IMR-90 (cell line): ENCODE results near the gene GMNN. TPM values are rescaled to one million over a fixed set of nuclear protein-coding genes. Genes with fewer than 3 reads are reported as not detected.
"Not testable (repeated sequence)": the region's sequence is repeated elsewhere in the genome, so short reads cannot be mapped to it uniquely, and the experiment has no call there.

Experiments
- ATAC-seq: fragments of 200-7000 bp; cut with Tn5 transposase; 2 replicates; pipeline ENCODE4 v1.9.1; 2020; ENCODE audit warnings: low read depth, mild to moderate bottlenecking, moderate library complexity
- BruUV-seq: library from RNA; stranded (reverse); fragments of 400-500 nt; replicated peaks from 2 replicates; lab custom pipeline; 2021; lab: Mats Ljungman, UMichigan
- CTCF ChIA-PET: fragments of 300-600 bp; formaldehyde crosslinking; extraction: SDS; loops from one replicate; lab custom pipeline; 2021; ENCODE audit warnings: antibody characterized with exemption; lab: Yijun Ruan, JAX
- POLR2A ChIA-PET: fragments of 300-600 bp; sonication (Branson Sonifier 250); formaldehyde crosslinking; loops from one replicate; lab custom pipeline; 2022; ENCODE audit warnings: antibody characterized with exemption; ENCODE audit not compliant: unreplicated experiment; lab: Charles Lee
- DNase-seq: peaks from one replicate; pipeline ENCODE4 v3.0.0; 2013
- H2AFZ ChIP-seq: replicated peaks from 2 replicates; pipeline ENCODE3; 2013; ENCODE audit warnings: low read length, mild to moderate bottlenecking; ENCODE audit not compliant: poor library complexity
- H2AK5ac ChIP-seq: 2 replicates; pipeline ENCODE4 v1.6.1; 2013; ENCODE audit warnings: low read depth, low read length, inconsistent platforms
- H2AK9ac ChIP-seq: replicated peaks from 2 replicates; pipeline ENCODE3; 2013; ENCODE audit warnings: mild to moderate bottlenecking, low read depth, low read length, moderate library complexity; ENCODE audit not compliant: poor library complexity
- H2BK120ac ChIP-seq: 2 replicates; pipeline ENCODE4 v1.6.1; 2013; ENCODE audit warnings: low read depth, low read length, inconsistent platforms
- H2BK15ac ChIP-seq: 3 replicates; pipeline ENCODE4 v1.6.1; 2013; ENCODE audit warnings: low read depth, low read length, inconsistent platforms
- H2BK20ac ChIP-seq: 2 replicates; pipeline ENCODE4 v1.6.1; 2013; ENCODE audit warnings: low read depth, mild to moderate bottlenecking, inconsistent platforms, low read length, moderate library complexity
- H2BK5ac ChIP-seq: 2 replicates; pipeline ENCODE4 v1.6.1; 2013; ENCODE audit warnings: mild to moderate bottlenecking, low read depth, low read length, inconsistent platforms; ENCODE audit not compliant: poor library complexity, severe bottlenecking
- H3K14ac ChIP-seq: replicated peaks from 2 replicates; pipeline ENCODE4 v1.6.1; 2013; ENCODE audit warnings: low read depth, low read length, inconsistent platforms
- H3K18ac ChIP-seq: 2 replicates; pipeline ENCODE4 v1.6.1; 2013; ENCODE audit warnings: low read depth, low read length, control low read depth
- H3K23ac ChIP-seq: 2 replicates; pipeline ENCODE4 v1.6.1; 2013; ENCODE audit warnings: low read depth, low read length, inconsistent platforms
- H3K27ac ChIP-seq: 2 replicates; pipeline ENCODE4 v1.5.1; 2013; ENCODE audit warnings: mild to moderate bottlenecking, control low read depth, low read length; ENCODE audit not compliant: insufficient read depth
- H3K27me3 ChIP-seq: 2 replicates; pipeline ENCODE4 v1.6.1; 2013; ENCODE audit warnings: low read length; ENCODE audit not compliant: control insufficient read depth, insufficient read depth
- H3K36me3 ChIP-seq: 2 replicates; pipeline ENCODE4 v1.6.1; 2013; ENCODE audit warnings: low read length, mixed read lengths; ENCODE audit not compliant: control insufficient read depth, insufficient read depth
- H3K4ac ChIP-seq: 2 replicates; pipeline ENCODE4 v1.6.1; 2013; ENCODE audit warnings: low read depth, low read length, inconsistent platforms
- H3K4me1 ChIP-seq: 2 replicates; pipeline ENCODE4 v1.6.1; 2013; ENCODE audit warnings: low read length, mixed read lengths; ENCODE audit not compliant: control insufficient read depth, insufficient read depth
- H3K4me2 ChIP-seq: 2 replicates; pipeline ENCODE4 v1.6.1; 2013; ENCODE audit warnings: low read depth, mild to moderate bottlenecking, control low read depth, low read length, moderate library complexity
- H3K4me3 ChIP-seq: 2 replicates; pipeline ENCODE4 v1.5.1; 2013; ENCODE audit warnings: low read depth, mild to moderate bottlenecking, control low read depth, low read length, moderate library complexity; ENCODE audit not compliant: insufficient read depth
- H3K56ac ChIP-seq: 2 replicates; pipeline ENCODE4 v1.6.1; 2013; ENCODE audit warnings: low read length, inconsistent platforms; ENCODE audit not compliant: insufficient read depth; ENCODE audit errors: extremely low read depth
- H3K79me1 ChIP-seq, 2 experiments: 2 replicates each; pipeline ENCODE4 v1.6.1; 2013; ENCODE audit warnings: low read length in 2 of 2, inconsistent platforms in 1 of 2, low read depth in 1 of 2
- H3K9ac ChIP-seq: 2 replicates; pipeline ENCODE4 v1.6.1; 2013; ENCODE audit warnings: low read depth, low read length, control low read depth
- H3K9me1 ChIP-seq: 2 replicates; pipeline ENCODE4 v1.6.1; 2013; ENCODE audit warnings: low read length, inconsistent platforms; ENCODE audit not compliant: insufficient read depth
- H3K9me3 ChIP-seq: 2 replicates; pipeline ENCODE4 v1.6.1; 2013; ENCODE audit warnings: low read length; ENCODE audit not compliant: control insufficient read depth, insufficient read depth
- H4K20me1 ChIP-seq: 2 replicates; pipeline ENCODE4 v1.6.1; 2013; ENCODE audit warnings: low read length, inconsistent platforms; ENCODE audit not compliant: insufficient read depth
- H4K5ac ChIP-seq: 2 replicates; pipeline ENCODE4 v1.6.1; 2013; ENCODE audit warnings: mild to moderate bottlenecking, low read depth, low read length, control low read depth
- H4K8ac ChIP-seq, 2 experiments: 2 replicates each; pipeline ENCODE4 v1.6.1; 2013; ENCODE audit warnings: low read depth in 2 of 2, low read length in 2 of 2, control low read depth in 1 of 2, inconsistent platforms in 1 of 2
- H4K91ac ChIP-seq: 2 replicates; pipeline ENCODE4 v1.6.1; 2013; ENCODE audit warnings: low read depth, low read length, inconsistent platforms; ENCODE audit not compliant: insufficient read depth
- BHLHE40 ChIP-seq: fragments of 150-350 bp; IDR thresholded peaks from 2 replicates; pipeline ENCODE4 v1.6.1; 2016; ENCODE audit warnings: mild to moderate bottlenecking, low read depth, low read length
- CHD1 ChIP-seq: IDR thresholded peaks from 2 replicates; pipeline ENCODE4 v1.6.1; 2012; ENCODE audit warnings: low read depth, low read length, improper control_type of control experiment
- RCOR1 ChIP-seq: IDR thresholded peaks from 2 replicates; pipeline ENCODE4 v1.6.1; 2012; ENCODE audit warnings: mild to moderate bottlenecking, low read length, improper control_type of control experiment; ENCODE audit not compliant: insufficient replicate concordance
- WGBS, 2 experiments: methylation state at CpG; one replicate each; pipeline versions ENCODE4 v1.1.5 to v1.1.7; 2013; ENCODE audit warnings: missing lambda C conversion rate in 2 of 2; ENCODE audit not compliant: insufficient read length in 1 of 2; ENCODE audit errors: extremely low coverage in 2 of 2; 5-methylcytosine and 5-hydroxymethylcytosine counted together
- dilution Hi-C: fragments of 300-500 bp; cut with HindIII; formaldehyde crosslinking; loops from one replicate; pipeline ENCODE4 v1.14.3; 2018; ENCODE audit warnings: low sequenced_read_pairs; ENCODE audit not compliant: unreplicated experiment
- in situ Hi-C: fragments of 300-500 bp; cut with MboI; formaldehyde crosslinking; loops from 3 replicates; pipeline ENCODE4 v1.14.3; 2019; ENCODE audit warnings: low sequenced_read_pairs, inconsistent platforms, mixed read lengths
- intact Hi-C: fragments of 100-400 bp; cut with micrococcal nuclease; formaldehyde crosslinking; loops from 2 replicates; pipeline ENCODE4 v1.10.0; 2022
- polyA plus RNA-seq, 3 experiments: library from polyadenylated mRNA; depleted of rRNA; stranded (reverse); fragments of >200 nt; gene quantifications; 2 replicates each; pipeline ENCODE4 v1.2.3, GENCODE V29; 2012; ENCODE audit warnings: low replicate concordance in 1 of 3
- total RNA-seq: library from RNA; depleted of rRNA; stranded (reverse); fragments of >200 nt; gene quantifications from 2 replicates; pipeline ENCODE4 v1.2.3, GENCODE V29; 2012

GMNN gene
- total and polyA plus RNA-seq, 2 of the 4 experiments (the other 2 are of a cell fraction): 19.7 to 22.2 TPM

GRCh38 chr6:24749297-24749696 lies 25.4 kb upstream of the GMNN start:
- no peak for ATAC-seq
- Histone ChIP-seq H3K4me1 (no peaks in the 10 kb centered on the region), H3K36me3 (no peaks in the 10 kb centered on the region), H4K20me1 (no peaks in the 10 kb centered on the region), H3K4ac (no peak overlapping the region), H3K27ac (no peak overlapping the region), H3K14ac (no peak overlapping the region), H4K5ac (no peak overlapping the region), H3K9me1 (peaks cover 4% of the 10 kb centered on the region; the same call in 1 of the 2 replicates), H2BK15ac (no peak overlapping the region), H4K8ac (no peak overlapping the region), H3K4me3 (no peak overlapping the region), H3K4me2 (no peak overlapping the region), H3K23ac (no peak overlapping the region), H3K9ac (no peak overlapping the region), H4K91ac (no peak overlapping the region), H3K18ac (no peak overlapping the region), H3K27me3 (no peaks in the 10 kb centered on the region), H3K56ac (no peak overlapping the region), H2AFZ (peak overlapping the region; percentile 33), H3K9me3 (no peaks in the 10 kb centered on the region), H2AK9ac (no peak overlapping the region), H2BK20ac (no peak overlapping the region), H2BK120ac (no peak overlapping the region), H2BK5ac (no peak overlapping the region), H2AK5ac (no peak overlapping the region), H3K79me1 (no peaks in the 10 kb centered on the region)
- no peak for TF ChIP-seq CHD1
- TF ChIP-seq BHLHE40: no peak
- TF ChIP-seq RCOR1: no peak
- DNase-seq: no peak
- POLR2A ChIA-PET: no interaction called here
- dilution Hi-C loops: no loop called here
- WGBS, 2 experiments: no CpG with 5 or more reads among the region's 3 CpGs
- BruUV-seq: no TSS peak
- in situ Hi-C loops: no loop called here
- intact Hi-C loops: no loop called here
- CTCF ChIA-PET: no interaction called here

GRCh38 chr6:24750878-24751277 lies 23.9 kb upstream of the GMNN start:
- ATAC-seq, H3K4ac ChIP-seq, H2AK9ac ChIP-seq, BruUV-seq, dilution Hi-C loops, H3K9me3 ChIP-seq, H3K4me2 ChIP-seq, in situ Hi-C loops, H2BK15ac ChIP-seq, H3K4me3 ChIP-seq, POLR2A ChIA-PET, H2BK20ac ChIP-seq, CTCF ChIA-PET, H2AK5ac ChIP-seq, DNase-seq, H3K79me1 ChIP-seq, H3K9ac ChIP-seq, H2AFZ ChIP-seq, H4K91ac ChIP-seq, H3K56ac ChIP-seq, H3K23ac ChIP-seq, H3K14ac ChIP-seq, H2BK5ac ChIP-seq, H4K5ac ChIP-seq, H3K27me3 ChIP-seq, H3K9me1 ChIP-seq, intact Hi-C loops, H4K20me1 ChIP-seq, H3K27ac ChIP-seq, H3K18ac ChIP-seq, H4K8ac ChIP-seq, H2BK120ac ChIP-seq, H3K36me3 ChIP-seq, H3K4me1 ChIP-seq: not testable (repeated sequence)
- WGBS, 2 experiments: no CpG with 5 or more reads among the region's 3 CpGs
